ENCODE data around the gene BTNL9. TPM values are rescaled to one million over a fixed set of nuclear protein-coding genes. Genes with fewer than 3 reads are reported as not detected.
A peak's percentile ranks its signal among the peaks of the same experiment; 100 is the strongest.
"Not testable (repeated sequence)": the region's sequence is repeated elsewhere in the genome, so short reads cannot be mapped to it uniquely, and the experiment has no call there.

BTNL9 gene
- total RNA-seq, result 99.8 TPM
- long read RNA-seq, transcript BTNL9-201 (11 exons, 3,500 nt), result major isoform, 17 of 188 reads
- long read RNA-seq, partial matches to known transcripts, result 95 of 188 reads
- long read RNA-seq, other reads (novel, unspliced or antisense), result 76 of 188 reads

GRCh38 chr5:181039931-181040630 is at the start of gene BTNL9:
TSS of gene BTNL9 (plus strand) at chr5:181040266. CDS start at chr5:181045490, 5,224 bp downstream.
- peak within 1 kb of the TSS; percentile 30 for H3K27ac ChIP-seq
- H3K4me3 ChIP-seq, result peak within 1 kb of the TSS; percentile 31
- TF ChIP-seq, protein P1, sequence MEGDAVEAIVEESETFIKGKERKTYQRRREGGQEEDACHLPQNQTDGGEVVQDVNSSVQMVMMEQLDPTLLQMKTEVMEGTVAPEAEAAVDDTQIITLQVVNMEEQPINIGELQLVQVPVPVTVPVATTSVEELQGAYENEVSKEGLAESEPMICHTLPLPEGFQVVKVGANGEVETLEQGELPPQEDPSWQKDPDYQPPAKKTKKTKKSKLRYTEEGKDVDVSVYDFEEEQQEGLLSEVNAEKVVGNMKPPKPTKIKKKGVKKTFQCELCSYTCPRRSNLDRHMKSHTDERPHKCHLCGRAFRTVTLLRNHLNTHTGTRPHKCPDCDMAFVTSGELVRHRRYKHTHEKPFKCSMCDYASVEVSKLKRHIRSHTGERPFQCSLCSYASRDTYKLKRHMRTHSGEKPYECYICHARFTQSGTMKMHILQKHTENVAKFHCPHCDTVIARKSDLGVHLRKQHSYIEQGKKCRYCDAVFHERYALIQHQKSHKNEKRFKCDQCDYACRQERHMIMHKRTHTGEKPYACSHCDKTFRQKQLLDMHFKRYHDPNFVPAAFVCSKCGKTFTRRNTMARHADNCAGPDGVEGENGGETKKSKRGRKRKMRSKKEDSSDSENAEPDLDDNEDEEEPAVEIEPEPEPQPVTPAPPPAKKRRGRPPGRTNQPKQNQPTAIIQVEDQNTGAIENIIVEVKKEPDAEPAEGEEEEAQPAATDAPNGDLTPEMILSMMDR (IDR thresholded peaks at IDR 0.05), result no peak

DNA sequence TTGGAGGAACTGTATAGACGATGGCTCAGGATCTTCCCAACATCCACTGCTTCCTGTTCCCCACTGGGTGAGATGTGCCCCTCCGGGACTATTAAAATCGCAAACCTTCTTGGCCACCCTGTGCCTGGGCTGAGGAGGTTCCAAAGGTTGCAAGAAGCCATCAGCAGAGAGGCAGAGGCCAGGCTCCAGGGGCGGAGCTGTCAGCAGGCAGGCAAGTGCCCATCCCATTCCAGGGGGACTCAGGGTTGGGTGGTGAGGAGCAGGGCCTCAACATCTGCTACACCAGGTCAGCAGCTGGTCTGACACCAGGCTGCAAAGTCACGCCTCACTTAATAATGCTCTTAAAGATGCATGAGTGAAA is 49.2 kb upstream of the BTNL9 start:
- ATAC-seq (no peak), DNase-seq (no peak)
- TF ChIP-seq, protein P1 (IDR thresholded peaks at IDR 0.05), result no peak
- Histone ChIP-seq H3K27me3 (no peaks in the 10 kb centered on the region), H3K4me3 (no peak overlapping the region), H3K36me3 (no peaks in the 10 kb centered on the region), H3K27ac (no peak overlapping the region), H3K4me1 (no peaks in the 10 kb centered on the region), H3K9me3 (no peaks in the 10 kb centered on the region)
- intact Hi-C loops (cut with DNase I), result no loop called here

More at GRCh38 chr5:181039931-181040630, at the start of gene BTNL9:
- no peak for DNase-seq
- Histone ChIP-seq H3K4me1 (no peaks in the 10 kb centered on the region), H3K27me3 (no peaks in the 10 kb centered on the region), H3K36me3 (no peaks in the 10 kb centered on the region), H3K9me3 (no peaks in the 10 kb centered on the region)
- no peak for ATAC-seq
- intact Hi-C loops (cut with DNase I), result no loop called here

DNA sequence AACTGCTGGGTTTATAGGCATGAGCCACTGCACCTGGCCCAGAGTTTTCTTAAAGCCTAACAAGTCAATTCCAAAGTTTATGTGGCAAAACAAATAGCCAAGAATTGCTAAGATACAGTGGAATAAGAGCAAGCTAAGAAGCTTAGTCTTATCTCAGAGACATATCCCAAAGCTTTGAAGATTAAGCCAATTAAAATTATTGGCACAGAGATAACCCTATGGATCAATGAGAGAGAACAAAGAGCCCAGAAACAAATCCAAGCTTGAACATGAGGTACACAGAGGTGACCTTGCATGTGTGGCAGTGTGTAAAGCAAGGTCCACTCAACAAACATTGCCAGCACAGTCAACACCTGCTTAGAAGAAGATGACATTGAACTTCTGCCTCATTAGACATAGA is 38.1 kb upstream of the BTNL9 start:
- Histone ChIP-seq H3K27me3 (no peaks in the 10 kb centered on the region), H3K9me3 (no peaks in the 10 kb centered on the region), H3K4me1 (no peaks in the 10 kb centered on the region), H3K36me3 (no peaks in the 10 kb centered on the region), H3K4me3 (no peak overlapping the region), H3K27ac (no peak overlapping the region)
- TF ChIP-seq, protein P1 (IDR thresholded peaks at IDR 0.05), result no peak
- intact Hi-C loops (cut with DNase I), result no loop called here
- DNase-seq (no peak), ATAC-seq (no peak)

GRCh38 chr5:181005791-181006190 is 34.3 kb upstream of the BTNL9 start:
- no peaks in the 10 kb centered on the region for H3K27me3 ChIP-seq
- H3K27ac ChIP-seq, result no peak overlapping the region
- H3K4me1 ChIP-seq, result no peaks in the 10 kb centered on the region
- ATAC-seq (no peak), DNase-seq (no peak)
- no peak overlapping the region for H3K4me3 ChIP-seq
- no peaks in the 10 kb centered on the region for H3K9me3 ChIP-seq
- intact Hi-C loops (cut with DNase I), result no loop called here
- TF ChIP-seq, protein P1 (IDR thresholded peaks at IDR 0.05), result no peak
- H3K36me3 ChIP-seq, result no peaks in the 10 kb centered on the region

DNA sequence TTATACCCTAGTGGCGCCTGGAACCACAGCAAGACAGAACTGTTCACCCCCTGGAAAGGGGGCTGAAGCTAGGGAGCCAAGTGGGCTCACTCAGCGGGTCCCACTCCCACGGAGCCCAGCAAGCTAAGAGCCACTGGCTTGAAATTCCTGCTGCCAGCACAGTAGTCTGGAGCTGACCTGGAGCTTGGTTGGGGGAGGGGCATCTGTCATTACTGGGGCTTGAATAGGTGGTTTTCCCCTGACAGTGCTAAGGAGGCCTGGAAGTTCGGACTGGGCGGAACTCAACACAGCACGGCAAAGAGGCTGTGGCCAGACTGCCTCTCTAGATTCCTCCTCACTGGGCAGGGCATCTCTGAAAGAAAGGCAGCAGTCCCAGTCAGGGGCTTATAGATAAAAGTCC is 31.9 kb upstream of the BTNL9 start:
- ATAC-seq, result no peak
- H3K36me3 ChIP-seq, result no peaks in the 10 kb centered on the region
- intact Hi-C loops (cut with DNase I), result no loop called here
- no peaks in the 10 kb centered on the region for H3K4me1 ChIP-seq
- H3K27me3 ChIP-seq, result no peaks in the 10 kb centered on the region
- H3K27ac ChIP-seq, result no peak overlapping the region
- H3K4me3 ChIP-seq, result no peak overlapping the region
- H3K9me3 ChIP-seq, result no peaks in the 10 kb centered on the region
- no peak for DNase-seq
- TF ChIP-seq, protein P1 (IDR thresholded peaks at IDR 0.05), result no peak

GRCh38 chr5:181010018-181010417 is 30.0 kb upstream of the BTNL9 start:
- DNase-seq, result not testable (repeated sequence)

GRCh38 chr5:181014654-181015053 is 25.4 kb upstream of the BTNL9 start:
- H3K27ac ChIP-seq; H3K9me3 ChIP-seq; DNase-seq; H3K4me1 ChIP-seq; ATAC-seq; intact Hi-C loops (cut with DNase I); H3K36me3 ChIP-seq; H3K27me3 ChIP-seq; H3K4me3 ChIP-seq: not testable (repeated sequence)

More at GRCh38 chr5:181010018-181010417, 30.0 kb upstream of the BTNL9 start:
- ATAC-seq; H3K27ac ChIP-seq; intact Hi-C loops (cut with DNase I); H3K4me1 ChIP-seq; H3K9me3 ChIP-seq; H3K4me3 ChIP-seq; H3K36me3 ChIP-seq; H3K27me3 ChIP-seq: not testable (repeated sequence)

DNA sequence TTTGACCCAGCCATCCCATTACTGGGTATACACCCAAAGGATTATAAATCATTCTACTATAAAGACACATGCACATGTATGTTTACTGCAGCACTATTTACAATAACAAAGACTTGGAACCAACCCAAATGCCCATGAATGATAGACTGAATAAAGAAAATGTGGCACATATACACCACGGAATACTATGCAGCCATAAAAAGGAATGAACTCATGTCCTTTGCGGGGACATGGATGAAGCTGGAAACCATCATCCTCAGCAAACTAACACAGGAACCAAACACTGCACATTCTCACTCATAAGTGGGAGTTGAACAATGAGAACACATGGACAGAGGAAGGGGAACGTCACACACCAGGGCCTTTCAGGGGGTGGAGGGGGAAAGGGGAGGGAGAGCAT is 22.6 kb upstream of the BTNL9 start:
- H3K27ac ChIP-seq; H3K36me3 ChIP-seq; H3K9me3 ChIP-seq; DNase-seq; H3K4me1 ChIP-seq; ATAC-seq; H3K4me3 ChIP-seq; H3K27me3 ChIP-seq; intact Hi-C loops (cut with DNase I): not testable (repeated sequence)

All from upper lobe of right lung (tissue), 1 donor.